Measurements from ENCODE around the gene PLA2G3.

Gene PLA2G3

DNA sequence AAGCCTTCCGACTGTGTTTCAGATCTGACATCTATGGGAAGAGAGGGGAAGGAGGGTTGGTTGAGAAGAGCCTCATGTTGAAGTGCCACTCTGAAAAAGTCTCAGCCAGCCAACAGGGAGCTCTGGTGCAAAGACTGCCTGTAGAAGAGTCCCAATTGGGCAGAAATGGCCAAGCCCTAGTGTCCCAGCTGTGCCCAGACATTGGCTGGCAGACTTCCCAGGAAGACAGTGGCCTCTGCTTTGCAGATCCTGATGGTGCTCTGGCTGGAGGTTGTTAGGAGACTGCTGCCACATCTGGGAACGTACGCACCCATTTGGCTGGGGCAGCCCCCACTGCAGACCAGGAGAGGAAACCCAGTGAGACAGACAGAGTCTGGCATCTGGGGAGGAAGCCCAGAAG is 3.2 kb upstream of the PLA2G3 start:
- DNase-seq: no peak

- no peak for DNase-seq
These were observed 2.7 kb upstream of the PLA2G3 start for GRCh38 chr22:31143038-31143437.

DNA sequence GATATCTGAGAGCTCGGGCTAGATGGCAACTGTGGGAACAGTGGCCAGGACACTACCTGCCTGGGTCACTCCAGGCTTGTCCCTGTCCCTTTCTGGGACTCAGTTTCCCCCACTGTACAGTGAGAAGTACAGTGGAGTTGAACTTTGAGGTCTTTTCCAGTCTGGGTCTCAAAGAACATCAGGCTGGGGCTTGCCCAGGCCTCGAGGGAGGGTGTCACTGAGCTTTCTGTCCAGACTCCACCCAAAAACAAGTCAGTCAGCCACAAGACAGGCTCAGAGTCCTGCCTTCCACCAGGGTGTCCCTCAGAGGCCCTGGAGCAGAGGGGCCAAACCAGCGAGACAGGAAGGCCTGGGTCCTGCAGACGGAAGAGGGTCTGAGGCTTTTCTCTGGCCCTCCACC is 2.0 kb upstream of the PLA2G3 start:
- no peak for DNase-seq

DNA sequence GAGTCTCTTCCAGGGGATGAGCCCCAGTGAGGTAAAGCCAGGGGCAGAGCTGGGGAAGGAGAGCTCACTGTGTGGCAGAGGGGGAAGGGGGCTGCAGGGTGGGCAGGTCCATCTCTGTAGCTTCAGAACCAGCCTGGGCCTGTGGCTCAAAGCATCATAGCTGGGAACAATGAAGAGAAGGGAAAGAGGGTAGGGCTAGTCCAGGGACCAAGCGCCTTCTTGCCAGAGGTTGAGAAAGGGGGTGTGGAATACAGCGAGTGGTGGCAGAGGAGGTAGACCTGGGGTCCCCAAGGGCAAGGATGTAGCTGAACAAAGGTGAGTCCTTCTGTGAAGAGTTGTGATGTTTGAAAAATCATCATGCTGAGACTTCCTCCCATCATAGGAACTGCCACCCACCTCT is 1.2 kb upstream of the PLA2G3 start:
- no peak for DNase-seq

DNA sequence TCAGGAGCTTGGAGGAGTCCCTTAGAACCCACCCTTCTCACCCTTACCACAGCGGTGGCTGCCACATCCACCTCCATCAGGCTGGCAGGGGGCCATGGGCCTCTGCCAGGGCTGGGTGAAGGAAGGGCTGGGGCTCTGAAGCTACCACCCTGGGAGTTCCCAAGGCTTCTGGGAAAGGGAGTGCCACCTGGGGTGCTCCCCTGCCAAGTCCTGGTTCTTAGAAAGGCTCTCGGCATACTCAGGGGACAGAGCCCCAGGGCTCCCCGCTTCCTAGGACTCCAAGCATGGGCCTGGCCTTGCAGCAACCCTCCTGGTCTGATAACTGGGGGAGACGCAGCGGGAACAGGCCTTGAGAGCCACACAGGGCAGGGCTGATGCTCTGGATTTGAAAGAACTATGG is 438 bp upstream of the PLA2G3 start:
- DNase-seq: no peak

DNA sequence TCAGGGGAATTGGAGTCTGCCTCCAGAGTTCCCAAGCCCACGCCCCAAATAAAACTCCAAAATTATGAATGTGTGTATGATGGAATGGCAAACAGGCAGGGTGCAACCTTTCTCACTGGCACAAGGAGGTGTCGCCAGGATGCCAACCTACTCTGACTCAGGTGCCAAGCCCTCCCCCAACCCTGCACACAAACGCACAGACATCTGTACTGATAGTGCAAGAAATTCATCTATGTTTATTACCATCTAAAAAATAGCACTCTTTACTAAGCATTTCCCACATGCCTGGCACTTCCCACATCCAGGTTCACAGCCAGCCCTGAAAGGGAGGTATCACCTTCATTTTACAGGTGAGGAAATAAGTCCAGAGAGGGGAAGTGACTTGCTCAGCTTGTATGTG is 1.2 kb downstream of the PLA2G3 start:
- no peak for DNase-seq

DNA sequence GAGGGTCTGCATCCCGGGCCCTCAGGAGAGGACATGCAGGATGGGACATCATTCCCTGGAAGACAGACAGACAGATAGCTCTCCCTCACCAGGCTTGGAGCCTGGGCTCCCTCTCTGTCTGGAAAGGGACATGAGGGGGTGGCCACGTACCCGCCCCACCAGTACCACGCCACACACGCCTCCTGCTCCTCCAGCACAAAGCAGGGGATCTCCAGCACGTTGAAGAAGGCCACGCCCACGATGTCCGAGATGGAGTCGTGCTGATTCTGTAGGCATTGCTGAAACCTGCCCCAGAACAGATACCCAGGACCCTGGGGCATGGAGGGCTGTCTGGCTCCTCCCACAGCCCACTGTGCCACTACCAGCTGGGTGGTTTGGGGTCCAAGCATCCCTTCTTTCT is 2.2 kb downstream of the PLA2G3 start:
- no peak for DNase-seq

DNA sequence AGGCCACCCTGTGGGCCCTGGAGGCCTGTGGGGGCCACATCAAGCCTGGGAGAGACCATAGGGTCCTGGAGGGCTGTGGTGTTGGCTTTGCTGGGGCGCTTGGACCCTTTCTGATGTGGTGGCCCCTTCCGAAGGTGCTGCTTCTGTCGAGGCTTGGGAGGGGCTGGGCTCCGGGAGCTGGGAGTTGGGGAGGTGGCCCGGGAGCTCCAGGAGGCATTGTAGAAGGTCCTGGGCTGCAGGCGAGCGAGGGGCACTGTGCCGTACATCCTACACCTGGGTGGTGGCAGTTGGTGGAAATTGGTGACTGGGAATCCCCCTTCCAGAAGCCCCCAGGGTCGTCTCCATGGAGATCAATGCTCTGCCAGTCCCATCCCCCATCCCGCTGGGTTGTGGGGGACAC is 2.6 kb downstream of the PLA2G3 start:
- no peak for DNase-seq

- DNase-seq: no peak
These were observed 3.6 kb downstream of the PLA2G3 start for GRCh38 chr22:31136711-31137110.

DNA sequence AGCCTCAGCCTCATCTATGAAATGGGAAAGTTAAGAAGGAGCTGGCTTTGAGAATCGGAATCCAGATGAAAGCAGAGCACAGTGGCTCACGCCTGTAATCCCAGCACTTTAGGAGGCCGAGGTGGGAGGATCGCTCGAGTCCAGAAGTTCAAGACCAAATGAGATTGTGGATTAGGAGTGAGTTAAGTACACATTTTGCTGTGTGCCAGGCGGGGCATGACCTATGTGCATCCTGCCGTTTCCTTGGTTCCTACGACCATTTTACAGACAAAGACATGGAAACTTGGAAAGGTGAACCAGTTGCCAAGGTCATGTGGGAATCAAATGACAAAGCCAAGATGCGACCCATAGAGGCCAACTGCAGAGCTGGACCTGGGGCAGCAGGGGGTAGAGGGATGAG is 4.2 kb downstream of the PLA2G3 start:
- DNase-seq: no peak

DNA sequence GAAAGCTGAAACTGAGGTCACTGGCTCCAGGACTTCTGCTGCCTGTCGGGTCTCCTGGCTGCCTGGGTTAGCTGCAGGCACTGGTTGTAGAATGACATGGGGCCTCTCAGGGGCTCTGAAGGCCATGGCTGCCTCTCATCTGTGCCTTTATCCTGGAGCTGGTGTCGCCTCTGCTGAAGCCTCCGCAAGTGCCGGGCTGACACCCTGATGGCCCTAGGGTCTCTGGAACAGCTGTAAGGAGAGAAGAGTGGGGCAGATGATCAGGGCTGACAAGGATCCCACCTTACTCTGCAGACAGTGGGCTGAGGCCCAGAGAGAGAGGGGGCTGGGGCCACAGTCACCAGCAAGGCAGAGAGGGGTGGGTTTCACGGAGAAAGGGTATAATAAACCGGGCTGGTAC is 4.6 kb downstream of the PLA2G3 start:
- no peak for DNase-seq

GRCh38 chr22:31134688-31135087 is 5.6 kb downstream of the PLA2G3 start:
- DNase-seq: no peak

GRCh38 chr22:31133911-31134310 is 6.4 kb downstream of the PLA2G3 start:
- no peak for DNase-seq

GRCh38 chr22:31130873-31131272 is 9.4 kb downstream of the PLA2G3 start:
- no peak for DNase-seq

DNA sequence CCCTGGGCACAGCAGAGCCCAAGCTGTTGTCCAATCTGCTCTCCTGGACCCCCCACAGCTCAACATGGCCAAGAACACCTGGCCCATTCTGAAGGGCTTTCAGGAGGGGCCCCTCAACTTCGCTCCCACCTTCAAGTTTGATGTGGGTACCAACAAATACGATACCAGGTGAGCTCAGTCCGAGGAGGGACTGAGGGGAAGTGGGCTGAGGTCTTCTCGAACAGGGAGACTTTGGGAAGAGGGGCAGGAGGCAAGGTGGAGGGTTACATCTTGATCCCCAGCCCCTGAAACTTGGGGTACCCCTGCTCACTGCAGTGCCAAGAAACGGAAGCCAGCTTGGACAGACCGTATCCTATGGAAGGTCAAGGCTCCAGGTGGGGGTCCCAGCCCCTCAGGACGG is 12.2 kb downstream of the PLA2G3 start:
- DNase-seq: no peak

- DNase-seq: no peak
These were observed 13.0 kb downstream of the PLA2G3 start for GRCh38 chr22:31127181-31127772.

DNA sequence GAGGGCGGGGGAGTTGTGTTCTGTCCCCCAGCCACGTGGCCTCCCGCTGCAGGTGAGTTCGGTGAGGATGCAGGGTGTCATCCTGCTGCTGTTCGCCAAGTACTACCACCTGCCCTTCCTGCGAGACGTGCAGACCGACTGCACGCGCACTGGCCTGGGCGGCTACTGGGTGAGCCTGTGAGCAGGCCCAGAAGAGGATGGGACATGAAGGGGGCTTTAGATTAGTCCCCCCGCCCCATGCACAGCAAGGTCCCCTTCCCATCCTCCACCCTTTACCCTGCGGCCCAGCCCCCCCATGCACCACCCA is 13.5 kb downstream of the PLA2G3 start:
- no peak for DNase-seq

DNA sequence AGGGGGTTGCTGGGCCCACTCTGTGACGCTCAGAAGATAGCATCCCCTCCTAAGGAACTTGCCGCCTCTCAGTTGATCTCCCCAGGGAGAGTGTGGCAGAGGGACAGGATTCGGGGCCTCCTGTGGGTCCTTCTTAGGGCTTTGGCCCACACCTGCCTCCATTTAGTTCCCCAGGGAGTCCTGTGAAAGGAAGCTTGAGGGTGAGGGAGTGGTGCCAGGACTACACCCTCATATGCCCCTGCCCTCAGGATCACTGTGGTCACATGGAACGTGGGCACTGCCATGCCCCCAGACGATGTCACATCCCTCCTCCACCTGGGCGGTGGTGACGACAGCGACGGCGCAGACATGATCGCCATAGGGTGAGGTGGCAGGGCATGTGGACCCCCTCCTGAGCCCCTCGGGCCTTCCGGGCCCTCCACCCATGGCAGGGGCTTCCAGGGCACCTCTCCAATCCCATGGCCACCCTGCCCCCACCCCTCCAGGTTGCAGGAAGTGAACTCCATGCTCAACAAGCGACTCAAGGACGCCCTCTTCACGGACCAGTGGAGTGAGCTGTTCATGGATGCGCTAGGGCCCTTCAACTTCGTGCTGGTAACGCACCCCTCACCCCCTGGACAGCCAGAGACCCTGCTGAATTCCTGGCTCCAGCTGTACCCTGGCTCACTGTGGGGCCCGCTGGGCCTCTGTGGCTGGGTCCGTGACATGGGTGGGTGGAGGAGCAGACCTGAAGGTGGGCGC is 14.0 kb downstream of the PLA2G3 start:
- DNase-seq: no peak

GRCh38 chr22:31125521-31126117 is 14.7 kb downstream of the PLA2G3 start:
- DNase-seq: no peak

GRCh38 chr22:31124811-31125465 is 15.4 kb downstream of the PLA2G3 start:
- DNase-seq: no peak

- DNase-seq: no peak
These were observed 16.0 kb downstream of the PLA2G3 start for GRCh38 chr22:31124290-31124689.

DNA sequence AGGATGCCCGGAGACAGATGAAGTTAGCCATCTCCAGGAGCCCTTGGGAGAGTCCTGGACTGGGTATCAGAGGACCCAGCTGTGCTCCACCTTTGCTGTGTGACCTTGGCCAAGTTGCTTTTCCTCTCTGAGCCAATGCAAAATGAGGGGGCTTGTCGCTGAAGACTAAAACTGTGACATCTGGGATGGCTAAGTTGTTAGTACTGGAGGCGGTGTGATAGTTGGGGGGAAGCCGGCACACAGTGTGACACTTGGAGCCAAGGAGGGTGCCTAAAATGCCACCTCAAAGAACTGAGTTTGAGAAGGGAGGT is 17.1 kb downstream of the PLA2G3 start:
- no peak for DNase-seq

DNA sequence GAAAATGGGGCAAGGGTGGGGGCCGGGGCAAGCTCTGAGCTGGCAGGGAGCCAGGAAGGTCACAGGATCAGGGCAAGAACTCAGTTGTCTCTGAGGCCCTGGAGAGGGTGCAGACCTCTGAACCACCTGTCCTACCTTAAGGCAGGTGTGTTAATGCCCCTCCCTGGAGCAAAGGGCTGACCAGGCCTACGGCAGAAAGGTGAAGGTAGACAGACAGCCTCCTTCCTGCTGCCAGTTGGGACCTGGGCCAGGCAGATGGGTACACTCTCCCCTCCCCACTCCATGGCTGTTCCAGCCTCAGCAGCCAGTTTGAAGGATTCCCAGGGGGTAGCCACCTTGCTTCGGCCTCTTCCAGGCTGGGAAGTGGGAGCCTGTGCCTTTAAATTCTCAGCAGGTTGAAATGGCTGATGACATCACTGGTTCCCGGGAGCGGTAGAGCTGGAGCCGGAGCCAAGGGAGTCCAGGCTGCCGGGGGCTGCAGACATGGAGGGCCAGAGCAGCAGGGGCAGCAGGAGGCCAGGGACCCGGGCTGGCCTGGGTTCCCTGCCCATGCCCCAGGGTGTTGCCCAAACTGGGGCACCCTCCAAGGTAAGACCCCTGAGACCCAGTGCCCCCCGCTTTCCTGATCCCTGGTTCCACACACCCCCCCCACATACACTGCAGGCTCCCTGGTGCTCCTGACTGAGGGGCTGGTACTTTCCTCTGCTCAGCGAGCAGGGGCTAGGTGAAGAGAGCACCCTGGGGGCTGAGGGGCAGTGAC is 17.6 kb downstream of the PLA2G3 start, which contains the start of gene INPP5J:
TSS of gene INPP5J (plus strand) at position 435 of the 760 bp plus-strand sequence. CDS start at position 484, 49 bp downstream.
- no peak for DNase-seq

- no peak for DNase-seq
These were observed 18.1 kb downstream of the PLA2G3 start for GRCh38 chr22:31122196-31122531.

Measured in stimulated activated CD4-positive, alpha-beta T cell treated with anti-CD3 and anti-CD28 coated beads, Interleukin-1b, Interleukin-23, amount 100 ng/mL, for 48 hours (primary cell).